ENCODE data around the gene FRMD4B.

Gene FRMD4B

DNA sequence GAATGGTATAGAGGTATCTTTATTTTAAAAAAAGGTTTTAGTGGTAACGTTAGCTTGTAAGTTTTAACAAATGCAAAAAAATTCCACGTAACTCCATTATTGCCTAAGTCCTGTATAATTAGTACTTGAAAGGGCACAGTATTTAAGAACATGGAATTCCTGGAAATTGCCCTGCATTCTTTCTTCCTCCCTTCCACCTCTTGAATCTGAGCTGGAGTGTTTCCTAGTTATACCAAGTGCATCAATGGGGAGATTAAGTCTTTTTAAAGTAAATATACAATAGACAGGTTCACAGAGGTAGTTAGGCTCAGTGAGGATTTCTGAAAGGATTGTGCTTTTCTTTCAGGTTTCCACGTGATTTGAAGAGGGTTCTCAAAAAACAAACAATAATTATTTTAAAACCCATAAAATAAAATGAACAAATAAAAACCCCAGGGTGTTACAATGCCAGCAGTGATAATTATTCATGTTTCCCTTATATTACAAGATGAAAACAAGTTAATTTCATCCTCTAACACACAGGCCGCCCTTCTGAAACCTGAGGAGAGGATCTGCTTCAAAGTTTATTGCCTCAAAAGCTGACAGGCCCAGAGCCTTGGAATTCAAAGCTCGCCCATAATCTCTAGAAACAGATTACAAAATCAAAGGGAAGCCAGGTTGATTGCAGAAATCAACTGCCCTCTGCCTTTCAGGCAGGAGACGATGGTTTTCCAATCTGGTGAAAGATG is 134.6 kb downstream of the FRMD4B start:
- Histone ChIP-seq H3K9me3 (no peaks in the 10 kb centered on the region), H3K36me3 (peaks cover 8% of the 10 kb centered on the region), H3K27ac (no peak overlapping the region), H3K4me3 (ENCODE audit: low read depth in 1 of 2, low read length in 1 of 2) (no peak overlapping the region), H3K4me1 (ENCODE audit: control insufficient read depth in 1 of 2, insufficient read depth in 1 of 2, low read depth in 1 of 2, low read length in 1 of 2) (no peaks in the 10 kb centered on the region), H3K27me3 (no peaks in the 10 kb centered on the region)
- TF ChIP-seq, protein P1, sequence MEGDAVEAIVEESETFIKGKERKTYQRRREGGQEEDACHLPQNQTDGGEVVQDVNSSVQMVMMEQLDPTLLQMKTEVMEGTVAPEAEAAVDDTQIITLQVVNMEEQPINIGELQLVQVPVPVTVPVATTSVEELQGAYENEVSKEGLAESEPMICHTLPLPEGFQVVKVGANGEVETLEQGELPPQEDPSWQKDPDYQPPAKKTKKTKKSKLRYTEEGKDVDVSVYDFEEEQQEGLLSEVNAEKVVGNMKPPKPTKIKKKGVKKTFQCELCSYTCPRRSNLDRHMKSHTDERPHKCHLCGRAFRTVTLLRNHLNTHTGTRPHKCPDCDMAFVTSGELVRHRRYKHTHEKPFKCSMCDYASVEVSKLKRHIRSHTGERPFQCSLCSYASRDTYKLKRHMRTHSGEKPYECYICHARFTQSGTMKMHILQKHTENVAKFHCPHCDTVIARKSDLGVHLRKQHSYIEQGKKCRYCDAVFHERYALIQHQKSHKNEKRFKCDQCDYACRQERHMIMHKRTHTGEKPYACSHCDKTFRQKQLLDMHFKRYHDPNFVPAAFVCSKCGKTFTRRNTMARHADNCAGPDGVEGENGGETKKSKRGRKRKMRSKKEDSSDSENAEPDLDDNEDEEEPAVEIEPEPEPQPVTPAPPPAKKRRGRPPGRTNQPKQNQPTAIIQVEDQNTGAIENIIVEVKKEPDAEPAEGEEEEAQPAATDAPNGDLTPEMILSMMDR (IDR thresholded peaks at IDR 0.05) = no peak

DNA sequence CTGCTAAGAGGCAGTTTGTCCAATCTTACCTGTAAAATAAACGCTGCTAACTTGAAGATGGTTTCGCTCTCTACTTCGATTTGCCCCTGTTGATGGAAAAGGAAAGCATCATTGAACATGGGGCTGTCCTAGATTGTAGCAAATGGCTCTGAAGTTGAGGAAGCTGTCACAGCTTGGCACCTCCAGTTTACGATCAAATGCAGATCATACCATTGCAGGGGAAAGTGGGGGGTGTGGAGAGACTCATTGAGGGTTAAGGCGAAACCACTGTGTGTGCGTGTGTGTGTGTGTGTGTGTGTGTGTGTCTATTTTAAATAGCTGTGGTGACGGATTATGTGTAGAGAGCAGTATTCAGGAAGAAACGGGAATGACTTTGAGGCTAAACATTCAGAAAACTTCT is 135.9 kb downstream of the FRMD4B start:
- no peak overlapping the region for H3K4me3 ChIP-seq (ENCODE audit: low read depth in 1 of 2, low read length in 1 of 2)
- no peaks in the 10 kb centered on the region for H3K9me3 ChIP-seq
- H3K27me3 ChIP-seq = no peaks in the 10 kb centered on the region
- TF ChIP-seq, protein P1 (IDR thresholded peaks at IDR 0.05) = no peak
- no peaks in the 10 kb centered on the region for H3K4me1 ChIP-seq (ENCODE audit: control insufficient read depth in 1 of 2, insufficient read depth in 1 of 2, low read depth in 1 of 2, low read length in 1 of 2)
- H3K36me3 ChIP-seq = peaks cover 8% of the 10 kb centered on the region
- no peak overlapping the region for H3K27ac ChIP-seq

DNA sequence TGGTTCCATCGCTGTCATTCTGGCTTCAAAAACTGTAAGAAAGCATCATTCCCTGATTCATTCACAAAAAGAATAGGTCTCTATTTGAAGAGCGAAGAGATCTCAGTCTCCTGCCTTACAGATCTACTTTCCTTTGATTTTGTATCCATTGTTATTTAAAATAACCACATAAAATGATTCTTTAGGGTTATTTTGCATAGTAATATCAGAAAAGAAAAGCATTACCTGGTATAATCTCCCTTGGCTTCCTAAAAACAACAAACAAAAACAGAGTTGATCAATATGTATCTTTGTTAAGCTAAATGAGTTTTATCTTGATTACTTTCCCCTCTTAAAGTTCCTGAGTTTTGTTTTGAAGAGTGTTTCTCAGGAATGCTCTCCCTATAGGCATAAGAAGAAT is 136.9 kb downstream of the FRMD4B start:
- H3K27me3 ChIP-seq = no peaks in the 10 kb centered on the region
- H3K4me1 ChIP-seq (ENCODE audit: control insufficient read depth in 1 of 2, insufficient read depth in 1 of 2, low read depth in 1 of 2, low read length in 1 of 2) = no peaks in the 10 kb centered on the region
- H3K9me3 ChIP-seq = no peaks in the 10 kb centered on the region
- H3K4me3 ChIP-seq (ENCODE audit: low read depth in 1 of 2, low read length in 1 of 2) = no peak overlapping the region
- H3K27ac ChIP-seq = no peak overlapping the region
- peaks cover 8% of the 10 kb centered on the region for H3K36me3 ChIP-seq
- TF ChIP-seq, protein P1 (IDR thresholded peaks at IDR 0.05) = no peak

DNA sequence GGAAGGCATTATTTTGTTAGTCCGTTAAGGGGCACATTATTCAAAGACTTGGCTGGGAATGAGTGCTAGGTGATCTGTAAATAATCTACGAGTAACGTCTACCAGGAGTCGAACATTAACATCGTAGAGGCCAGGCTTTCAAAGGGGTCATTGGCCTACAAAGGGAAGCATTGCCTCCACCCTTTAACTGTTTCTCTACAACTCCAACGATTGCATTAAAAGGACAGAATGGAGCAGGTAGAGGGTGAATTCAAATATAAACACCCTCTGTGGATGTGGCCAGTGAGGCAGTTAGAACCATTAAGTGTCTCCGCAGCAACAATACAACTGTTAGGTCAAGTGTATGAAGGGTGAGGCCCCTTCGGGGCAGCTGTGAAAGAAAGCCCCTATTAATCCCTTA is 137.5 kb downstream of the FRMD4B start:
- TF ChIP-seq, protein P1 (IDR thresholded peaks at IDR 0.05) = no peak
- no peaks in the 10 kb centered on the region for H3K9me3 ChIP-seq
- no peak overlapping the region for H3K4me3 ChIP-seq (ENCODE audit: low read depth in 1 of 2, low read length in 1 of 2)
- no peaks in the 10 kb centered on the region for H3K27me3 ChIP-seq
- no peaks in the 10 kb centered on the region for H3K4me1 ChIP-seq (ENCODE audit: control insufficient read depth in 1 of 2, insufficient read depth in 1 of 2, low read depth in 1 of 2, low read length in 1 of 2)
- H3K27ac ChIP-seq = no peak overlapping the region
- H3K36me3 ChIP-seq = peaks cover 8% of the 10 kb centered on the region

DNA sequence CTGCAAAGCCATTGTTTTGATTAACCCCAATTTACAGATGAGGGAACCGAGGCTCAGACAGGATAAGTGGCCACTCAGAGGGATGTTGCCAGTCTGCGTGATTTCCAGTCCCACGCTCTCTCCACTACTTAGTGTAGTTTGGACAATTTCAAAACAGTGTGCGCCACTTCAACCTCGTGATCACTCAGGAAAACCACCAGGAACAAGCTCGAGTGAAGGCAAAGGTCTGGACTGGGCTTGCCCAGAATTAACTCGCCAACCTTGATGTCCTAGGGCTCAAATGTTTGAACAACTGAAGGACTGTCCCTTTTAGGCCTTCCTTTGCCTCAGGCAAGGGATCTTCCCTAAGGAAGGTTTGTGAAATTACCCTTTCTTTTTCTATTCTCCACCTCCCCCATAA is 139.3 kb downstream of the FRMD4B start:
- H3K27ac ChIP-seq = no peak overlapping the region
- H3K4me1 ChIP-seq (ENCODE audit: control insufficient read depth in 1 of 2, insufficient read depth in 1 of 2, low read depth in 1 of 2, low read length in 1 of 2) = no peaks in the 10 kb centered on the region
- H3K4me3 ChIP-seq (ENCODE audit: low read depth in 1 of 2, low read length in 1 of 2) = no peak overlapping the region
- TF ChIP-seq, protein P1 (IDR thresholded peaks at IDR 0.05) = no peak
- peaks cover 8% of the 10 kb centered on the region for H3K36me3 ChIP-seq
- H3K9me3 ChIP-seq = no peaks in the 10 kb centered on the region
- H3K27me3 ChIP-seq = no peaks in the 10 kb centered on the region
